AG09319 (cell line): ENCODE results near the gene NPTXR.

Experiments used
- DNase-seq: peaks from one replicate; pipeline ENCODE4 v3.0.0-alpha.2; 2010; ENCODE audit warnings: low read depth; ENCODE audit errors: extremely low read depth
- TF ChIP-seq, protein P1 (sequence below): IDR thresholded peaks from 2 replicates; pipeline ENCODE4 v1.5.1; 2011; ENCODE audit warnings: low read depth, mild to moderate bottlenecking, inconsistent platforms, low read length, moderate library complexity

Gene NPTXR

DNA sequence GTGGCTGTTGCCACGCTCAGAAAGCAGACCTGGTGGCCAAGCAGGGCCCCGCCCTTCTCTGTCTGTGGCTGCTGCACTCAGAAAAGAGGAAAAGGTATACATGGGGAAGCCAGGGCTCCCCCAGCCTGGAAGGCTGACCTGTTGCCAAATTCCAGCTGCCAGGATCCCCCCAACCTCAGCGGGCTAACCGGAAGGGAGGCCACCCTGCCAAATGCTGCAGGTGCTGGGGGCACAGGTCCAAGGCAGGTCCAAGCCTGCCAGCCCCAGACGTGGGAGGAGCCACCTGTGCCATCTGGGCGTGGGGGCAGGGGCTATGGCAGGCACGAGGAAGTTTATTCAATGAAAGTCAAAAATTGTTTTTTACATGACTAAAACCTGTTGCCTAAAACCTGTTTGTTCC is 2.6 kb downstream of the NPTXR start:
- DNase-seq: no peak
- TF ChIP-seq, protein P1, sequence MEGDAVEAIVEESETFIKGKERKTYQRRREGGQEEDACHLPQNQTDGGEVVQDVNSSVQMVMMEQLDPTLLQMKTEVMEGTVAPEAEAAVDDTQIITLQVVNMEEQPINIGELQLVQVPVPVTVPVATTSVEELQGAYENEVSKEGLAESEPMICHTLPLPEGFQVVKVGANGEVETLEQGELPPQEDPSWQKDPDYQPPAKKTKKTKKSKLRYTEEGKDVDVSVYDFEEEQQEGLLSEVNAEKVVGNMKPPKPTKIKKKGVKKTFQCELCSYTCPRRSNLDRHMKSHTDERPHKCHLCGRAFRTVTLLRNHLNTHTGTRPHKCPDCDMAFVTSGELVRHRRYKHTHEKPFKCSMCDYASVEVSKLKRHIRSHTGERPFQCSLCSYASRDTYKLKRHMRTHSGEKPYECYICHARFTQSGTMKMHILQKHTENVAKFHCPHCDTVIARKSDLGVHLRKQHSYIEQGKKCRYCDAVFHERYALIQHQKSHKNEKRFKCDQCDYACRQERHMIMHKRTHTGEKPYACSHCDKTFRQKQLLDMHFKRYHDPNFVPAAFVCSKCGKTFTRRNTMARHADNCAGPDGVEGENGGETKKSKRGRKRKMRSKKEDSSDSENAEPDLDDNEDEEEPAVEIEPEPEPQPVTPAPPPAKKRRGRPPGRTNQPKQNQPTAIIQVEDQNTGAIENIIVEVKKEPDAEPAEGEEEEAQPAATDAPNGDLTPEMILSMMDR: no peak

DNA sequence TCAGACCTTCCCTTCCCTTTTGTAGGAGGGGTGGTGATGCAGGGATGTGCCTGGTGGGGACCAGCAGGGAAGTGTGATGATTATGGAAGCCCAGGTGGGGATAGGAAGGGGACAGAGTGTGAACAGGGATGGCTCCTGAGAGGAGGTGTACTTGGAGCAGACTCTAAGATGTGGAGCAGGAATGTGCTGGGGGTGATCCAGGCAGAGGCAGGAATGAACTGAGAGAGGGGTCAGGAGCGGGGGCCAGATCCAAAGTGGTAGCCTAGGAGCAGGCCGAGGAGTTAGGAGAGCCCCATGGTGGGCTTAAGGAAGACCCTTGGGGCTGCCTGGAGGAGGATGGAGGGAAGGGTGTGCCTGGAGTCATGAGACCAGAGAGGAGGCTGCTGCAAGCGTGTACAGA is 3.7 kb downstream of the NPTXR start:
- TF ChIP-seq, protein P1: no peak
- DNase-seq: no peak

- TF ChIP-seq, protein P1: no peak
Observed at GRCh38 chr22:38839686-38840085, 4.1 kb downstream of the NPTXR start.

GRCh38 chr22:38837414-38837928 is 6.4 kb downstream of the NPTXR start:
- TF ChIP-seq, protein P1: no peak
- no peak for DNase-seq

More at GRCh38 chr22:38839686-38840085, 4.1 kb downstream of the NPTXR start:
- no peak for DNase-seq

GRCh38 chr22:38835888-38836301 is 7.9 kb downstream of the NPTXR start:
- TF ChIP-seq, protein P1: no peak
- no peak for DNase-seq

- no peak for DNase-seq
- TF ChIP-seq, protein P1: no peak
Observed at GRCh38 chr22:38834991-38835390, 8.8 kb downstream of the NPTXR start.

GRCh38 chr22:38834215-38834953 is 9.4 kb downstream of the NPTXR start:
- TF ChIP-seq, protein P1: no peak
- no peak for DNase-seq
